Fibroblast of villous mesenchyme (primary cell): ENCODE measurements around the gene TECPR2. TPM values are rescaled to one million over a fixed set of nuclear protein-coding genes. Genes with fewer than 3 reads are reported as not detected.
A peak's percentile ranks its signal among the peaks of the same experiment; 100 is the strongest.

ENCODE experiments used
- DNase-seq: peaks from one replicate; pipeline ENCODE4 v3.0.0-alpha.2; 2010; ENCODE audit warnings: low read depth
- H3K4me3 ChIP-seq: 2 replicates; pipeline ENCODE4 v1.5.1; 2011; ENCODE audit warnings: low read depth, mild to moderate bottlenecking, low read length
- total RNA-seq: library from RNA; depleted of rRNA; stranded (reverse); fragments of >200 nt; gene quantifications from 2 replicates; pipeline ENCODE4 v1.2.3, GENCODE V29; 2012
- TF ChIP-seq, protein P1 (sequence below): IDR thresholded peaks from 2 replicates; pipeline ENCODE4 v1.5.1; 2012; ENCODE audit warnings: low read depth, mild to moderate bottlenecking, low read length; ENCODE audit not compliant: insufficient read depth

The TECPR2 gene
- total RNA-seq, 1 donor = 19.9 TPM

DNA sequence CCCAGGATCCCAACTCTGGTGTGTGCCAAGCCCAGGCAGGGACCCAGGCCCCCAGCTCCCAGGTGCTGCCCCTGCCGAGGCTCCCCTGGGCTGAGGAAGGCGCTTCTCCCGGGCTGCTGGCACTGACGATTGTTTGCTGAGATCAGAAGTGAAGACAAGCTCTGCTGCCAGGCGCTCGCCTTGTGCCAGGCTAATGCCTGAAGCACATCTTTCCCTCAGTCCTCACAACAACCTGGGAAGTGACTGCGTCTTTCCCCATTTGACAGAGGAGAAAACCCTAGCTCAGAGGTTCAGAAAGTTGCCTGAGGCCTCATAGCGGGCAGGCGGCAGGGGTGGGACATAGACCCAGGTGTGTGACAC is 110.0 kb downstream of the TECPR2 start:
- no peak overlapping the region for H3K4me3 ChIP-seq

DNA sequence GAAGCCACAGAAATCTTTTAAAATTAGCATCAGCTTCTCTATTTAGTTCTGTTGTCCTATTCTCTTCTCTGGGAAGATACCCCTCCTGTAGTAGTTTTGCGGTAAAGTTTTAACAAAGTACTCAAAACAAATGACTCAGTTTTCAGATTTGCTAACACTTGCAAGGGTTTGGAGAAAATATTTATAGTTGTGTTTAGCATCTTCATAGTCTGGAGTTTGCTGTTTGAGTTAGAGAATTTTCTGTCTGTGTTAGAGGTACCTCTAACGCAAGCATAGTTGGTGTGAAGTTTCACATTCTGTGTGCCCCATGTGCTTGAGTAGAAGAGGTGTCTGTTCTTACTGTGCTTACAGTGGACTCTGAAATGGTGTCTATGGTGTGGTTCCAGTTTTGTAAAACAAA is 110.8 kb downstream of the TECPR2 start:
- TF ChIP-seq, protein P1, sequence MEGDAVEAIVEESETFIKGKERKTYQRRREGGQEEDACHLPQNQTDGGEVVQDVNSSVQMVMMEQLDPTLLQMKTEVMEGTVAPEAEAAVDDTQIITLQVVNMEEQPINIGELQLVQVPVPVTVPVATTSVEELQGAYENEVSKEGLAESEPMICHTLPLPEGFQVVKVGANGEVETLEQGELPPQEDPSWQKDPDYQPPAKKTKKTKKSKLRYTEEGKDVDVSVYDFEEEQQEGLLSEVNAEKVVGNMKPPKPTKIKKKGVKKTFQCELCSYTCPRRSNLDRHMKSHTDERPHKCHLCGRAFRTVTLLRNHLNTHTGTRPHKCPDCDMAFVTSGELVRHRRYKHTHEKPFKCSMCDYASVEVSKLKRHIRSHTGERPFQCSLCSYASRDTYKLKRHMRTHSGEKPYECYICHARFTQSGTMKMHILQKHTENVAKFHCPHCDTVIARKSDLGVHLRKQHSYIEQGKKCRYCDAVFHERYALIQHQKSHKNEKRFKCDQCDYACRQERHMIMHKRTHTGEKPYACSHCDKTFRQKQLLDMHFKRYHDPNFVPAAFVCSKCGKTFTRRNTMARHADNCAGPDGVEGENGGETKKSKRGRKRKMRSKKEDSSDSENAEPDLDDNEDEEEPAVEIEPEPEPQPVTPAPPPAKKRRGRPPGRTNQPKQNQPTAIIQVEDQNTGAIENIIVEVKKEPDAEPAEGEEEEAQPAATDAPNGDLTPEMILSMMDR = no peak
- DNase-seq = peak; percentile 75
- H3K4me3 ChIP-seq = no peak overlapping the region

More for the DNA sequence above, 110.0 kb downstream of the TECPR2 start:
- DNase-seq = no peak
- TF ChIP-seq, protein P1 = no peak

DNA sequence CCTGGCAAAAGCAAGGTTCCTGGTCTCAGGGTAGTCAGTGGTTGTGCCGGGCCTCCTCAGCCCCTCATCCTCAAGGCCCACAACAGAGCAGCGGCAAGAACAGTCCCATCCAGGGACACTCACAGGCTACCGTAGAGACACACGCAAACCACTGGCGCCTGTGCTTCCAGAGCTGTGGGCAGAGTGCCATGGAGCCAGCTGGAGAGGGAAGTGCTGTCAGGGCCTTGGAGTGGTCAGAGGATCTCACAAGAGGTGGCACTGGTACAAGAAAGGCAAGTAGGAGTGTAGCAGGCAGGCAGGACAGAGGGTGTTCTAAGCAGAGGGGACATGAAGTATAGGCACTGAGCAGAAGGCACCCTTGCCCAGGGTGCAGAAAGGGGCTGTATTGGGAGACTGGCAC is 112.2 kb downstream of the TECPR2 start:
- TF ChIP-seq, protein P1 = no peak
- no peak overlapping the region for H3K4me3 ChIP-seq
- no peak for DNase-seq

DNA sequence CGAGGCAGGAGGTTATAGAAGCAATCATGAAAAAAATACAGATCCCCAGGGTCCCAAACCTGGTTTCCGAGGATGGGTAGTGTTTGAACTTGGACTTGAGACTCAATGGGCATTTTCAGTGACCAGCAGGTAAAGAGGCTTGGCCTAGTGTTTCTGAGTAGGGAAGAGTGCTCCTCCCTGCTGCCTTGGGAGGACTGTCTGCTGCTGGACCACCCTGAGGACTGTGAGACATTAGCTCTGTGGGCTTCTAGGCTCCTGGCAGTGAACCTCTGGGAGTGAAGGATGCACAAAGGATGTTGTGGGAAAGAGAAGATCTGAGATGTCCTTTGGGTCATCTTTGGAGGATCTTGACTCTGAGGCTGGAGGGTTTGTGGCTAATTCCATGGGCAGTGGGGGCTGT is 116.4 kb downstream of the TECPR2 start:
- no peak for DNase-seq
- TF ChIP-seq, protein P1 = no peak
- H3K4me3 ChIP-seq = no peak overlapping the region

DNA sequence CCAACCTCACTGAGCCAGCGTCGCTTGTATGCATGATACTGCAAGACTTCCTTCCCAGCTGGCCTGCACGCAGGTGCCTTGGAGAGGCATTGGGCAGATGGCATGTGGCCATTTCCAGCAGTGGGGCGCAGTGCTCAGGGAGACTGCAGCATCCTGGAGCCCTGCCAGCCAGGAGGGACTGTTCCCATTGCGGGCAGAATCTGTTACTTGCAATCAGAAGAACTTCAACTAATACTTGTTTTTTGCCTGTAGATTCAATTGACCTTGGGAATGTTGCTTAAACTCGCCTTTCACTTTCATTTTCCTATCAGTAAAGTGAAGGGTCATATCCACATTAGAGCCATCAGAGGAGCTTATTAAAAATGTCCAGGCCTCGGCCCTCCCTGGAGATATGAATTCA is 117.0 kb downstream of the TECPR2 start:
- TF ChIP-seq, protein P1 = no peak
- DNase-seq = peak; percentile 34
- no peak overlapping the region for H3K4me3 ChIP-seq

DNA sequence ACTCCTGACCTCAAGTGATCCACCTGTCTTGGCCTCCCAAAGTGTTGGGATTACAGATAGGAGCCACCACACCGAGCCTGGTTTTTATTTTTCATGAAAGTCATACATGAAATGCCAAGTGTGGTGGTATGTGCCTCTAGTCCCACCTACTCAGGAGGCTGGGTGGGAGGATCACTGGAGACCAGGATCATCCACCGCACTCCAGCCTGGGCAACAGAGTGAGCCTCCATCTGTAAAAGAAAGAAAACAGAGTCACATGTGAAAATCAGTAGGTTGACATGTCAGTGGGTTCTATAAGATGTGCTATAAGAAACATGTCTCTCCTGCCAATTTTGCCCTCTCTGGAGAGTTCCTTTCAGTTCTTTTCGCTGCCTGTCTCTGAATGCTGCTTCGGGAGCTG is 118.6 kb downstream of the TECPR2 start:
- H3K4me3 ChIP-seq = no peak overlapping the region
- no peak for DNase-seq
- TF ChIP-seq, protein P1 = no peak

DNA sequence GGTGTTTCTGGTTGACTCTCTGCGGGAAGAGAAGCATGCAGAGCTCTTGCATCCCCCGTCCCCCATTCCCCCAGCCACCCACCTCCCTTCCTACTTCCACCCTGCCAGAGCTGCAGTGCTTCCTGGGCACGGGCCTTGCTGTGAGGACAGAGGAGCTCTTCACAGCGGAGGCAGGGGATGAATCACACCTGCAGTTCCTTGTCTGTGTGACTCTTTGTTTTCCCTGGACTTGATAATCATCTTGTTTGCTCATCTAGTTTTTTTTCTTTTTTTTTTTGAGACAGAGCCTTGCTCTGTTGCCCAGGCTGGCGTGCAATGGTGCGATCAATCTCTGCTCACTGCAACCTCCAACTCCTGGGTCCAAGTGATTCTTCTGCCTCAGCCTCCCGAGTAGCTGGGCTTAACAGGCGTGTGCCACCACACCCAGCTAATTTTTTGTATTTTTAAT is 119.1 kb downstream of the TECPR2 start:
- H3K4me3 ChIP-seq = no peak overlapping the region
- TF ChIP-seq, protein P1 = no peak
- no peak for DNase-seq
